Colonic mucosa (tissue), 4 donors: ENCODE results near the gene DDX39A. TPM values are rescaled to one million over a fixed set of nuclear protein-coding genes. Genes with fewer than 3 reads are reported as not detected.
"Not testable (repeated sequence)": the region's sequence is repeated elsewhere in the genome, so short reads cannot be mapped to it uniquely, and the experiment has no call there.

Experiments used
- DNase-seq: peaks from one replicate; pipeline ENCODE4 v3.0.0-alpha.2; 2020
- H3K27ac ChIP-seq: fragments of 200-600 bp; one replicate; pipeline ENCODE4 v1.8.0; 2021
- H3K27me3 ChIP-seq: fragments of 200-600 bp; one replicate; pipeline ENCODE4 v1.8.0; 2021
- H3K36me3 ChIP-seq: fragments of 200-600 bp; one replicate; pipeline ENCODE4 v1.8.0; 2021
- H3K4me1 ChIP-seq: fragments of 200-600 bp; one replicate; pipeline ENCODE4 v1.8.0; 2021; ENCODE audit warnings: mild to moderate bottlenecking
- H3K4me3 ChIP-seq: fragments of 200-600 bp; one replicate; pipeline ENCODE4 v1.8.0; 2021
- H3K9ac ChIP-seq, 2 donors: one replicate each; pipeline ENCODE4 v1.7.0; 2013; ENCODE audit warnings: control low read depth in 2 of 2, low read depth in 2 of 2, low read length in 2 of 2
- H3K9me3 ChIP-seq: fragments of 200-600 bp; one replicate; pipeline ENCODE4 v1.8.0; 2021
- intact Hi-C: fragments of 100-400 bp; cut with DNase I; formaldehyde crosslinking; loops from one replicate; pipeline ENCODE4 v1.14.1; 2022
- total RNA-seq, 2 donors: library from RNA; stranded (reverse); fragmentation: NEBNext Ultra II Directional in 1 of 2; extraction: Animal tissue kit (Norgen Biotek cat#: 25700) in 1 of 2; gene quantifications; one replicate each; pipeline ENCODE4 v1.2.1, GENCODE V29; 2021
- TF ChIP-seq, protein P1 (sequence below): fragments of 200-600 bp; IDR thresholded peaks from one replicate; pipeline ENCODE4 v1.8.0; 2022; ENCODE audit warnings: antibody characterized with exemption, mild to moderate bottlenecking
- donor health status: healthy.
- donor health status: DM: no; HTN: no; CAD: no.
- donor health status: DM: no; HTN: no; CAD: no.

Gene DDX39A
- total RNA-seq, 2 donors from 2014 or later = 55.2 to 160 TPM

GRCh38 chr19:14375582-14376291 lies 43.4 kb downstream of the DDX39A start:
- H3K9me3 ChIP-seq = no peaks in the 10 kb centered on the region
- intact Hi-C loops = no loop called here
- no peak for DNase-seq
- H3K4me3 ChIP-seq = no peak overlapping the region
- H3K27ac ChIP-seq = peak overlapping the region; percentile 60
- TF ChIP-seq, protein P1, sequence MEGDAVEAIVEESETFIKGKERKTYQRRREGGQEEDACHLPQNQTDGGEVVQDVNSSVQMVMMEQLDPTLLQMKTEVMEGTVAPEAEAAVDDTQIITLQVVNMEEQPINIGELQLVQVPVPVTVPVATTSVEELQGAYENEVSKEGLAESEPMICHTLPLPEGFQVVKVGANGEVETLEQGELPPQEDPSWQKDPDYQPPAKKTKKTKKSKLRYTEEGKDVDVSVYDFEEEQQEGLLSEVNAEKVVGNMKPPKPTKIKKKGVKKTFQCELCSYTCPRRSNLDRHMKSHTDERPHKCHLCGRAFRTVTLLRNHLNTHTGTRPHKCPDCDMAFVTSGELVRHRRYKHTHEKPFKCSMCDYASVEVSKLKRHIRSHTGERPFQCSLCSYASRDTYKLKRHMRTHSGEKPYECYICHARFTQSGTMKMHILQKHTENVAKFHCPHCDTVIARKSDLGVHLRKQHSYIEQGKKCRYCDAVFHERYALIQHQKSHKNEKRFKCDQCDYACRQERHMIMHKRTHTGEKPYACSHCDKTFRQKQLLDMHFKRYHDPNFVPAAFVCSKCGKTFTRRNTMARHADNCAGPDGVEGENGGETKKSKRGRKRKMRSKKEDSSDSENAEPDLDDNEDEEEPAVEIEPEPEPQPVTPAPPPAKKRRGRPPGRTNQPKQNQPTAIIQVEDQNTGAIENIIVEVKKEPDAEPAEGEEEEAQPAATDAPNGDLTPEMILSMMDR = no peak
- H3K36me3 ChIP-seq = no peaks in the 10 kb centered on the region
- peaks cover 17% of the 10 kb centered on the region for H3K4me1 ChIP-seq
- H3K9ac ChIP-seq = peak overlapping the region; percentile 50 to 54
- H3K27me3 ChIP-seq = no peaks in the 10 kb centered on the region

GRCh38 chr19:14375055-14375581 lies 44.0 kb downstream of the DDX39A start:
- Histone ChIP-seq H3K4me1 (peaks cover 11% of the 10 kb centered on the region), H3K36me3 (no peaks in the 10 kb centered on the region), H3K27me3 (no peaks in the 10 kb centered on the region), H3K4me3 (no peak overlapping the region), H3K27ac (peak overlapping the region; percentile 60), H3K9ac (peak overlapping the region; percentile 13 to 54), H3K9me3 (no peaks in the 10 kb centered on the region)
- no peak for DNase-seq
- intact Hi-C loops = no loop called here
- TF ChIP-seq, protein P1 = no peak

- DNase-seq, intact Hi-C loops, H3K4me3 ChIP-seq, H3K9ac ChIP-seq, H3K4me1 ChIP-seq, H3K9me3 ChIP-seq, H3K36me3 ChIP-seq, H3K27me3 ChIP-seq: not testable (repeated sequence)
- peak overlapping the region; percentile 60 for H3K27ac ChIP-seq
Observed at GRCh38 chr19:14374313-14374712, 44.8 kb downstream of the DDX39A start.

DNA sequence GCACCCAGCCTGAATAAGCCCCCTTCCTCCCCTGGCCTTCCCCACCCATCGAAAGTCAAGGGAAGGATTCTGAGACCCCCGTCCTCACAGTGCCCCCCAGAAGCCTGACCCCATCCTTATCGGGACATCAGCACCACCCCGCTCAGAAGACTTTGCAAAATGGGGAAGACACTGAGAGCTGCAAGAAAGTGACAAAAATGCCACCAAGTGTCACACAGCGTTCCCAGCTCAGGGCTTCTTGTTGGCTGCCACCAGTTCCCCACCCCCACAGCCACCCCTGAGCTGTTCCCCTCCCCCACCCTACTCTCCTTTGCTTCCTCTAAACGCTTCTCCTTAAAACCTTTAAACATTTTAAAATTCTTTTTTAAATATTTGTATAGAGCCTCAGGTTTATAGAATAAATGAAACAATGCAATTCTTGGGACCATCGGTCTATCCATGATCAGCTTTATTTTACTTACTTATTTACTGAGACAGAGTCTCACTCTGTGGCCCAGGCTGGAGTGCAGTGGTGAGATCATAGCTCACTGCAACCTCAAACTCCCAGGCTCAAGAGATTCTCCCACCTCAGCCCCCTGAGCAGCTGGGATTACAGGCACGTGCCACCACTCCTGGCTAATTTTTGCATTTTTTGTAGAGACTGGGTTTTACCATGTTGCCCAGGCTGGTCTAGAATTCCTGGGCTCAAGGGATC lies 46.6 kb downstream of the DDX39A start:
- H3K36me3 ChIP-seq, H3K9ac ChIP-seq, H3K27me3 ChIP-seq, DNase-seq, H3K9me3 ChIP-seq, H3K4me3 ChIP-seq, intact Hi-C loops: not testable (repeated sequence)
- peaks cover 12% of the 10 kb centered on the region for H3K4me1 ChIP-seq
- H3K27ac ChIP-seq = peak overlapping the region; percentile 27

DNA sequence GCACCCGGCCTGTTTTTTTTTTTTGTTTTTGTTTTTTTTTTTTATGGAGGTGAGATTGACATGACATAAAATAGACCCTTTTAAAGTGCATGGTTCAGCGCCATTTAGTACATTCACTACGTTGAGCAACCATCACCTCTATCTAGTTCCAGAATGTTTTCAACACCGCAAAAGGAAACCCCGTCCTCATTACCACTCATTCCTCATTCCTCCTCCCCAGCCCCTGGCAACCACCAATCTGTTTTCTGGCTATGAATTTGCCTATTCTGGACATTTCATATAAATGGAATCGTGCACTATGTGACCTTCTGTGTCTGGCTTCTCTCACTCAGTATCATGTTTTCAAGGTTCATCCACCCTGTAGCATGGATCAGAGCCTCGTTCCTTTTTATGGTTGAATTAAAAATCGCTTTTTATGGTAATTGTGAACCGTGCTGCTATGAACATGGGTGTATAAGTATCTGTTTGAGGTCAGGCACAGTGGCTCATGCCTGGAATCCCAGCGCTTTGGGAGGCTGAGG lies 47.8 kb downstream of the DDX39A start:
- Histone ChIP-seq H3K27me3 (no peaks in the 10 kb centered on the region), H3K36me3 (no peaks in the 10 kb centered on the region), H3K9me3 (no peaks in the 10 kb centered on the region), H3K9ac (no peak overlapping the region), H3K4me1 (peaks cover 18% of the 10 kb centered on the region), H3K4me3 (no peak overlapping the region), H3K27ac (peak overlapping the region; percentile 58)
- DNase-seq = no peak
- TF ChIP-seq, protein P1 = no peak
- intact Hi-C loops = no loop called here

GRCh38 chr19:14370940-14371280 lies 48.2 kb downstream of the DDX39A start:
- DNase-seq = no peak
- H3K27ac ChIP-seq = peak overlapping the region; percentile 58
- TF ChIP-seq, protein P1 = no peak
- H3K27me3 ChIP-seq = no peaks in the 10 kb centered on the region
- H3K9me3 ChIP-seq = no peaks in the 10 kb centered on the region
- intact Hi-C loops = no loop called here
- H3K4me1 ChIP-seq = peaks cover 16% of the 10 kb centered on the region
- H3K4me3 ChIP-seq = no peak overlapping the region
- no peaks in the 10 kb centered on the region for H3K36me3 ChIP-seq
- no peak overlapping the region for H3K9ac ChIP-seq
